Right ventricle myocardium inferior (tissue), 1 donor: ENCODE results near the gene XBP1. TPM values are rescaled to one million over a fixed set of nuclear protein-coding genes. Genes with fewer than 3 reads are reported as not detected.
"Not testable (repeated sequence)": the region's sequence is repeated elsewhere in the genome, so short reads cannot be mapped to it uniquely, and the experiment has no call there.

ENCODE experiments used
- ATAC-seq: fragments of 200-7000 bp; cut with Tn5 transposase; one replicate; pipeline ENCODE4 v1.9.1; 2020; ENCODE audit warnings: mild to moderate bottlenecking, moderate library complexity
- DNase-seq: peaks from one replicate; pipeline ENCODE4 v3.0.0; 2021; ENCODE audit errors: missing footprints
- intact Hi-C: fragments of 100-400 bp; cut with DNase I; formaldehyde crosslinking; loops from one replicate; pipeline ENCODE4 v1.11.0; 2022
- long read RNA-seq: library from polyadenylated mRNA; unstranded; transcript quantifications from one replicate; pipeline ENCODE4 v2.0.0, GENCODE V29; 2021
- total RNA-seq: library from RNA; stranded (reverse); fragmentation: NEBNext Ultra II Directional; extraction: Animal tissue kit (Norgen Biotek cat#: 25700); gene quantifications from one replicate; pipeline ENCODE4 v1.2.1, GENCODE V29; 2021
- donor health status: DM: no; HTN: yes; CAD: no; lungs with severe emphysema.

The XBP1 gene
- total RNA-seq = 71.8 TPM
- long read RNA-seq, transcript XBP1-201 (5 exons, 1,850 nt) = major isoform, 71 of 76 reads
- long read RNA-seq, partial matches to known transcripts = 0 of 76 reads
- long read RNA-seq, other reads (novel, unspliced or antisense) = 5 of 76 reads

DNA sequence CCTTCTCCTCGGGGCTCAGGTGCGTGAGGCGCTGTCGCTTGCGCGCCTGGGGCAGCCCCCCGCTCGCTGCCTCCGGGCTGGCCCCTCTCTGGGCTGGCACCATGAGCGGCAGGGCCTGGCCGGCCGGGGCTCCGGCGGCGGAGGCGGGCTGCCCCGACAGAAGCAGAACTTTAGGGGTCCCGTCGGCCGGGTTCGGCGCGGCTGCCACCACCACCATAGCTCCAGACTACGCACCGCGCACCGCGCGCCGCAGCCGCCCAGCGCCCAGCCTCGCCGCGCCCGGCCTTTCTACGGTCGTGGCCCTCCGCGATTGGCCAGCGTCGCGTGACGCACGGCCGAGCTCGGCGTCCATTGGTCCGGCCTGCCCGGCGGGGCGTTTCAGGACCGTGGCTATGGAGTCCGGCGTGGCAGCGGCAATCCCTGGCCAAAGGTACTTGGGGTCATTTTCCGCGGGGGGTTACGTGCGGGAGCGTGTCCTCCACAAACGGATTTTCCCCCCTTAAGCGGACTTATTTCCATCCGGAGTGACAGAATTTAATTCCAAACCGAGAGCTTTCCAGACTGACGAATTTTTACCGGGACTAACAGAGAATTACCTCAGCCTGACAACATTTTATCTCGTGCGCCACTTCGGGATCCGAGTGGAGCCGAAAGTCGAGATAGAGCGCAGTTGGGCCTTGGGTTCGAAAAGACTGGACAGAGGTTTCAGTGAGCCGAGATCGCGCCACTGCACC, at the start of gene XBP1:
XBP1 (minus strand) TSS at position 262 of the 734 bp plus-strand sequence.
- intact Hi-C loops = no loop called here
- ATAC-seq (peak; percentile 98), DNase-seq (peak; percentile 98)

DNA sequence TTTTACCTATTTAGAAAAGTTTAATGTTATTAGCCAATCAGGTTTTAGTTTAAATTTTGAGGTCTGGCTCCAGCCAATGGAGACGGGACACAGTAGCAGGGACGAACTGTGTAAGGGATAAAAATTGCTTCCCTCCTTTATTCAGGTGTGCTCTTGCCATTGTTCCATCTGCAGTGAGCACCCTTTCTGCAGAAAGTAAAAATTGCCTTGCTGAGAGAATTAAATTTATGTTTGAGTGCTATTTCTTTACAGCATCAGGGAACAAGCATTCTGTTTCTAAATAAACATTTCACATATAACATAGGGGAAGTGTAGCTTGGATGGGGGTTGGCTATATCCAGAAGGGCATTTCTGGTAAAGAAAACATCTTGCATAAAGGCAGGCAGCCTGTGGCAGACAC, 46.6 kb upstream of the XBP1 start:
- ATAC-seq (no peak), DNase-seq (no peak)
- intact Hi-C loops = no loop called here

DNA sequence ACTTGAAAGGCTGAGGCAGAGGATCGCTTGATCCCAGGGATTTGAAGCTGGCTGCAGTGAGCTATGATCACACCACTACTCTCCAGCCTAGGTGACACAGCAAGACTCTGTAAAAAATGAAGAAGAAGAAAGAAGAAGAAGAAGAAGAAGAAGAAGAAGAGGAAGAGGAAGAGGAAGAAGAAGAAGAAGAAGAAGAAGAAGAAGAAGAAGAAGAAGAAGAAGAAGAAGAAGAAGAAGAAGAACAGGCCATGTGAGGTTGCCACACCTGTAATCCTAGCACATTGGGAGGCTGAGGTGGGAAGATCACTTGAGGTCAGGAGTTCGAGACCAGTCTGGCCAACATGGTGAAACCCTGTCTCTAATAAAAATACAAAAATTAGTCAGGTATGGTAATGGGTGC, 43.9 kb upstream of the XBP1 start:
- ATAC-seq, intact Hi-C loops, DNase-seq: not testable (repeated sequence)

DNA sequence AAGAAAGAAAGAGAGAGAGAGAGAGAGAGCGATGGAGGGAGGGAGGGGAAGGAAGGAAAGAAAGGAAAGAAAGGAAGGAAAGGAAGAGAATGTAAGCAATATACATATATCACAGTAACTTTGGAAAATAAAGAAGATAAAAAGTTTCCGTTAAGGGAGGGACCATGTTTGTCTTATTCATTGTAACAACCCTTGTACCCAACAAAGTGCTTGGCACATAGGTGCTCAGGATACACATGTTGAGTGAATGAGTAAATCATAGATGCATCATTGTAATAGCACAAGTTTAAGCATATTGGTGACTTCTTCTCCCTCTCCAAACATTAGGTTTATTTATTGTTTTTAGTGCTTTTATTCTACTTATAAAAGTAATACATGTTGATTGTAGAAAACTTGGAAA, 43.3 kb upstream of the XBP1 start:
- intact Hi-C loops = no loop called here
- ATAC-seq = no peak
- DNase-seq = no peak

DNA sequence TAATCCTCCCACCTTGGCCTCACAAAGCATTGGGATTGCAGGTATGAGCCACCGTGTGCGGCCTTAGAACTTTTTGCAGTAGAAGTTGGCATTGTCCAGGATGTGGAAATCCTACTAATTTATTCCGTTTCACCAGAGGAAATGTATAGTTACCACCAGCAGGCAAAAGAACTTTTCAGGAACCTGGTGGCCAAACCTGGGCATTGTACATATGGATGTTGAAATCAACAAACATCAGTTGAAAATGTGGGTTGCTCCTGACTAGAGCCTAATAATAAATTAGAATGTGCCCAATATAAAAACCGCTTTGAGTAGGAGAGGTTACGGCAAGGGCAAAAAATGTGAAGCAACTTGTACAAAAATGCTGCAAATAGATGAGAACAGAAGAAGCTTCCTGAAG, 40.7 kb upstream of the XBP1 start:
- DNase-seq (no peak), ATAC-seq (no peak)
- intact Hi-C loops = no loop called here

- no peak for ATAC-seq
- intact Hi-C loops = no loop called here
Measured at GRCh38 chr22:28838971-28839370, 38.6 kb upstream of the XBP1 start.

DNA sequence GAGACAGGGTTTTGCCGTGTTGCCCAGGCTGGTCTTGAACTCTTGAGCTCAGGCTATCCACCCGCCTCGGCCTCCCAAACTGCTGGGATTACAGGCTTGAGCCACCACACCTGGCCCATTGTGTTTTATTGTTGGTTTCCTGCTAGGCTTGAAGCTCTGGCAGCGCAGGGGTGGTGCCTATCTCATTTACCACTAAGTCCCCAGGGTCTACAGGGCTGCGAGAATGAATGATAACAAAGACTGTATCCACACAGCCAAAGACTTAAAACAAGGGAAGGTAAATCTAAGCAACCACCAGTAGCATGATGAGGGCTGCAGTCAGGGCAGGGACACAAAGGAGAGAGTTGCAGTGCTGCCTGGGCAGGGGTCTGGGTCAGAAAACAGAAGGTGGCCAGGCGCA, 37.3 kb upstream of the XBP1 start:
- intact Hi-C loops = no loop called here
- ATAC-seq (no peak), DNase-seq (no peak)

More at GRCh38 chr22:28838971-28839370, 38.6 kb upstream of the XBP1 start:
- DNase-seq = no peak

- ATAC-seq = no peak
- DNase-seq = no peak
- intact Hi-C loops = no loop called here
Measured at GRCh38 chr22:28835630-28836189, 35.3 kb upstream of the XBP1 start.

GRCh38 chr22:28833276-28833923, 33.0 kb upstream of the XBP1 start:
- no peak for DNase-seq
- intact Hi-C loops = no loop called here

GRCh38 chr22:28832731-28833130, 32.4 kb upstream of the XBP1 start:
- intact Hi-C loops = no loop called here
- no peak for ATAC-seq
- DNase-seq = no peak

More at GRCh38 chr22:28833276-28833923, 33.0 kb upstream of the XBP1 start:
- ATAC-seq = no peak

DNA sequence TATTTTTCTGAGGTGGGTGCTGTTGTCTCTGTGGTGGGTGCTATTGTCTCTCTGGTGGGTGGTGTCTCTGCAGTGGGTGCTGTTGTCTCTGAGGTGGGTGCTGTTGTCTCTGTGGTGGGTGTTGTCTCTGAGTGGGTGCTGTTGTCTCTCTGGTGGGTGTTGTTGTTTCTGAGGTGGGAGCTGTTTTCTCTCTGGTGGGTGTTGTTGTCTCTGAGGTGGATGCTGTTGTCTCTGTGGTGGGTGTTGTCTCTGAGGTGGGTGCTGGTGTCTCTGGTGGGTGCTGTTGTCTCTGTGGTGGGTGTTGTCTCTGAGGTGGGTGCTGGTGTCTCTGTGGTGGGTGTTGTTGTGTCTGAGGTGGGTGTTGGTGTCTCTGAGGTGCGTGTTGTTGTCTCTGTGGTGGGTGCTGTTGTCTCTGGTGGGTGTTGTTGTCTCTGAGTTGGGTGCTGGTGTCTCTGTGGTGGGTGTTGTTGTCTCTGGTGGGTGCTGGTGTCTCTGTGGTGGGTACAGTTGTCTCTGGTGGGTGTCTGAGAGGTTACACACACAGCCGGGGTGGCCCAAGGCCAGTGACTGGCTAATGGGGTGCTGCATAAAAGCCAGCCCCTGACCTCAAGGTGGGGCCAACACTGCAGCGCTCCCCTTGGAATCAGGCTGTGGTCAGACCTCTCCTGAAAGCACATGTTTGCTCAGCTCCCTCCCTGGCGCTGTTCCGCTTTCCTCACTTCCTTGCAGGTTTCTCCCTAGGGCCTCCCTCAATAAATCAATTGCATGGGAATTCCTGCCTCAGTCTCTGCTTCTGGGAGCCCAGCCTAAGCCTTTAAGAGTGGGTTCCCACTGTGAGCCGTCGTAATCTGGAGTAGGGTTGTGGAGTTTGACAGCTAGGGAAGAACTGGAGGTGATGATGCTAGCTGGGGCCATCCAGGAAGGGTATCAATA, 31.0 kb upstream of the XBP1 start:
- ATAC-seq (no peak), DNase-seq (no peak)
- intact Hi-C loops = no loop called here

DNA sequence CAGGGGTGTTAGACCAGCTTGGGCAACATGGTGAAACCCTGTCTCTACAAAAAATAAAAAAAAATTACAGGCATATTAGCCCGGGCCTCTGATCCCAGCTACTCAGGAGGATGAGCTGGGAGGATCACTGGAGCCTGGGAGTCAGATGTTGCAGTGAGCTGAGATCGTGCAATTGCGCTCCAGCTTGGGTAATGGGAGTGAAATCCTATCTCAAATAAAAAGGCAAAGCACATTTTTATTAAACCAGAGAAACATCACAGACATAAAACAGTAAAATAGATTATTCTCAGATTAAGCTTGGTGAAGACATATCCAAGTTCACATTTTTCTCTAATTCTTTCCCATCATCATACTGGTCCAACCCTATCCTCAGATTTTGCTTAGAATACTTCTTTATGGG, 30.1 kb upstream of the XBP1 start:
- ATAC-seq = no peak
- DNase-seq = no peak
- intact Hi-C loops = no loop called here

DNA sequence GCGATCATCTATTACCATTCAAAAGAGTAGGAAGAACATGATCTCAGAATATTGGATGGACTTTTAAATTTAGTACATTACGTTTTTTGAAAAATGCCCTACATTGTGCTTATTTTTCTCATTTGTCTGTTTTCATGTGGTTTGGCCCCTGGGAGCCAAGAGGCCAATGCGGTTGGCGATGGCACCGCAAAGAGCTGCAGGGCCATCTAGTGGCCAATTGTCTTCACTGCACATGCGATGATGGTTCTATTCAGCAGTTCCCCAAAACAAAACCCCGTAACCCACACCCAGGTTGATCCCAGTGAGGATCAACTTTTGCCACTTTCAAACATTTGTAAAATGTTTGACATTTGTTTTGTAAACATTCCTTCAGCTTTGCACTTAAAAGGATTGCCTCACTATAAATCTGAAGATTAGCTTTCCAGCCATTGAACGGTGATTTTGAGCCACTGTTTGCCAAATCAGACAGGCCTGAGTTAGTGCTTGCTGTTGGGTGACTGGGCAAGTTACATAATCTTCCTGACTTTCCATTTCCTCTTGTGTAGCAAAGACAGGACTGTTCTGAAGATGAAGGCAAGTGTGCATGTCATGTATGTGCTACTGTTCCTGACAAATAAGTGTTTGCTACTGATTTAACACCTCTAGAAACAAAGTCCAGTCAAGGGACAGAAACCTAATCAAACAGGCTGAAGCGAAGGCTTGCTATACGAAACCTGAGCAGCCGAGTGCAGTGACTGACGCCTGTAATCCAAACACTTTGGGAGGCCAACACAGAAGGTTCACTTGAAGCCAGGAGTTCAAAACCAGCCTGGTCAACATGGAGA, 29.2 kb upstream of the XBP1 start:
- DNase-seq = peak; percentile 88
- intact Hi-C loops = loop anchor here (1.0 to 10.0 kb wide), 3 partner anchors 229 to 805 kb away; no protein-coding TSS in a partner anchor
- peak; percentile 87 for ATAC-seq

- intact Hi-C loops = loop anchor here (10.0 kb wide), 2 partner anchors 772 to 802 kb away; no protein-coding TSS in a partner anchor
- ATAC-seq (no peak), DNase-seq (no peak)
Measured at GRCh38 chr22:28826921-28827320, 26.6 kb upstream of the XBP1 start.

DNA sequence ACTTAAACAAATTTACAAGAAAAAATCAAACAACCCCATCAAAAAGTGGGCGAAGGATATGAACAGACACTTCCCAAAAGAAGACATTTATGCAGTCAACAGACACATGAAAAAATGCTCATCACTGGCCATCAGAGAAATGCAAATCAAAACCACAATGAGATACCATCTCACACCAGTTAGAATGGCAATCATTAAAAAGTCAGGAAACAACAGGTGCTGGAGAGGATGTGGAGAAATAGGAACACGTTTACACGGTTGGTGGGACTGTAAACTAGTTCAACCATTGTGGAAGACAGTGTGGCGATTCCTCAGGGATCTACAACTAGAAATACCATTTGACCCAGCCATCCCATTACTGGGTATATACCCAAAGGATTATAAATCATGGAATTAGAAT, 26.1 kb upstream of the XBP1 start:
- DNase-seq, ATAC-seq: not testable (repeated sequence)
- intact Hi-C loops = loop anchor here (10.0 kb wide), 2 partner anchors 772 to 802 kb away; no protein-coding TSS in a partner anchor

- DNase-seq, ATAC-seq: not testable (repeated sequence)
- intact Hi-C loops = loop anchor here (10.0 kb wide), 2 partner anchors 770 to 800 kb away; no protein-coding TSS in a partner anchor
Measured at GRCh38 chr22:28824455-28824854, 24.1 kb upstream of the XBP1 start.

- ATAC-seq (no peak), DNase-seq (no peak)
- intact Hi-C loops = loop anchor here (10.0 kb wide), 2 partner anchors 768 to 798 kb away; no protein-coding TSS in a partner anchor
Measured at GRCh38 chr22:28822930-28823551, 22.7 kb upstream of the XBP1 start.
